Measurements from ENCODE around the gene NSDHL. TPM values are rescaled to one million over a fixed set of nuclear protein-coding genes. Genes with fewer than 3 reads are reported as not detected.

The NSDHL gene
- total RNA-seq, 1 experiment from 2014 or later: 31.6 TPM

GRCh38 chrX:152895724-152896420 is 65.0 kb downstream of the NSDHL start:
- TF ChIP-seq CTCF (conservative IDR thresholded peaks at IDR 0.05): no peak
- H3K9me3 ChIP-seq (ENCODE audit: control insufficient read depth, low read depth, low read length): peaks cover 39% of the 10 kb centered on the region
- no peak overlapping the region for H4K91ac ChIP-seq (ENCODE audit: insufficient read length, low read depth, low read length)
- H3K27me3 Mint-ChIP-seq (ENCODE audit: low read depth): peaks cover 31% of the 10 kb centered on the region
- peaks cover 3 to 12% (median 9%) of the 10 kb centered on the region in 3 experiments; a peak in 6 of 7 replicates for H3K36me3 Mint-ChIP-seq (ENCODE audit: insufficient read depth in 1 of 3, low read depth in 3 of 3)
- no peak overlapping the region for H3K23ac ChIP-seq (ENCODE audit: insufficient read length, low read depth, low read length)
- peaks cover 9% of the 10 kb centered on the region for H3K23me2 ChIP-seq (ENCODE audit: insufficient read length, low read depth, low read length, poor library complexity, severe bottlenecking)
- H2BK15ac ChIP-seq (ENCODE audit: low read depth, low read length): no peak overlapping the region
- no peak overlapping the region for H3K14ac ChIP-seq (ENCODE audit: insufficient read depth, low read length)
- H3K27me3 ChIP-seq (ENCODE audit: insufficient read depth, low read length): no peaks in the 10 kb centered on the region
- no peak overlapping the region for H4K5ac ChIP-seq (ENCODE audit: insufficient read length, low read depth, low read length)
- no peak overlapping the region for H2BK5ac ChIP-seq (ENCODE audit: insufficient read length, low read length)
- H3K4me2 ChIP-seq (ENCODE audit: insufficient read depth, insufficient read length, low read length): no peak overlapping the region
- H3K79me2 ChIP-seq (ENCODE audit: insufficient read depth, low read length): no peaks in the 10 kb centered on the region
- H2AK5ac ChIP-seq (ENCODE audit: insufficient read length, low read length): no peak overlapping the region
- no peak overlapping the region for H3K4me3 Mint-ChIP-seq
- no peak overlapping the region for H3K4ac ChIP-seq (ENCODE audit: low read depth, low read length)
- no CpG with 5 or more reads among the region's 8 CpGs for WGBS (ENCODE audit: extremely low coverage, insufficient read length, low lambda C conversion rate)
- no peak overlapping the region for H2BK12ac ChIP-seq (ENCODE audit: insufficient read length, low read depth, low read length)
- H4K20me1 ChIP-seq (ENCODE audit: control insufficient read depth, insufficient read depth, insufficient read length): no peaks in the 10 kb centered on the region
- H4K8ac ChIP-seq (replicated peaks; ENCODE audit: insufficient read length, low read depth, low read length): no peak overlapping the region
- H3K27ac Mint-ChIP-seq: no peak overlapping the region
- H3K27ac ChIP-seq (ENCODE audit: insufficient read length, low read depth, low read length): no peak overlapping the region
- H3K79me1 ChIP-seq (ENCODE audit: insufficient read depth, low read depth, low read length, poor library complexity, severe bottlenecking): no peaks in the 10 kb centered on the region
- no peak for DNase-seq
- no peak overlapping the region for H3K56ac ChIP-seq (ENCODE audit: insufficient read length, low read depth, low read length)
- no peak overlapping the region for H3T11ph ChIP-seq (ENCODE audit: low read length)
- peaks cover 33 to 49% of the 10 kb centered on the region in 2 experiments for H3K4me1 Mint-ChIP-seq
- no peak overlapping the region for H2BK20ac ChIP-seq (ENCODE audit: low read depth, low read length, poor library complexity, severe bottlenecking)
- no peak overlapping the region for H3K18ac ChIP-seq (ENCODE audit: insufficient read length, low read depth, low read length)
- no peak overlapping the region for H2AFZ ChIP-seq (ENCODE audit: low read length)
- peaks cover 72 to 79% of the 10 kb centered on the region in 2 experiments for H3K9me3 Mint-ChIP-seq
- no peaks in the 10 kb centered on the region; the same call in 1 of the 2 replicates for H3K4me1 ChIP-seq (ENCODE audit: insufficient read depth, low read length)
- H2BK120ac ChIP-seq (ENCODE audit: low read depth, low read length, poor library complexity, severe bottlenecking): no peak overlapping the region
- no peak overlapping the region for H3K9ac ChIP-seq (ENCODE audit: extremely low read depth, insufficient read length, low read length)

Data from H9 (cell line).